Measurements from ENCODE around the gene TMEM258. TPM values are rescaled to one million over a fixed set of nuclear protein-coding genes. Genes with fewer than 3 reads are reported as not detected.

TMEM258 gene
- total and polyA plus RNA-seq, 4 donors, result 43.9 to 229 (median 163) TPM

DNA sequence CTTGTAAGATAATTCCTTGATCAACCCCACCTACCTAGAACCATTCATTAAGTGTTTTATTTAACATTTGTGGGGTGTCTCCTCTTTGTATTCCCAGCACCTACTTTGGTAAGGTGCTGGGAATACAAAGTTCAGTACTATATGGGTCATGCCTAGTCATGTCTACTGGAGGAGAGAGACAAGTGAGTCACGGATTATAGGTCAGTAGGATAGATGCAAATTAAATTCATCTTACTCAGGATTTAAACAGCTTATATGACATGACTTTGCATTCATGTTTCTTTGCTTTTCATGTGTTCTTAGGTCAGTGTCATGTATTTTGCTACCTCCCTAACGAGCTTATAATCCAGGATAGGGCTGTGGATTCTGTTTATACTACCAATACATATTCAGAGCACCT, 27.8 kb upstream of the TMEM258 start:
- TF ChIP-seq CTCF (IDR thresholded peaks at IDR 0.05; ENCODE audit: control extremely low read depth, extremely low read depth), result no peak
- Histone ChIP-seq H3K27ac (ENCODE audit: low read depth in 1 of 2, low read length in 1 of 2) (peak overlapping the region in 1 of 2 donors; percentile 41), H3K4me1 (ENCODE audit: control insufficient read depth in 5 of 5, insufficient read depth in 5 of 5, low read length in 5 of 5) (peaks cover 0 to 9% (median 2%) of the 10 kb centered on the region in 5 donors), H3K27me3 (ENCODE audit: control insufficient read depth in 3 of 3, insufficient read depth in 3 of 3, low read length in 2 of 3) (no peaks in the 10 kb centered on the region), H3K36me3 (ENCODE audit: control insufficient read depth in 4 of 4, insufficient read depth in 4 of 4, low read length in 4 of 4) (no peaks in the 10 kb centered on the region), H3K4me3 (no peak overlapping the region), H3K9ac (ENCODE audit: insufficient read depth in 1 of 2, low read length in 2 of 2) (no peak overlapping the region), H3K9me3 (ENCODE audit: control insufficient read depth in 4 of 4, insufficient read depth in 3 of 4, low read length in 3 of 4) (no peaks in the 10 kb centered on the region)
- no peak for DNase-seq
- WGBS, 2 donors, result 92 to 97% methylated on average over 2 of the region's 2 CpGs
- ATAC-seq (ENCODE audit: insufficient read depth, low FRiP score), result no peak

- H3K9me3 ChIP-seq (ENCODE audit: control insufficient read depth in 4 of 4, insufficient read depth in 3 of 4, low read length in 3 of 4), result no peaks in the 10 kb centered on the region
- no peak for ATAC-seq (ENCODE audit: insufficient read depth, low FRiP score)
- no peak for TF ChIP-seq CTCF (IDR thresholded peaks at IDR 0.05; ENCODE audit: control extremely low read depth, extremely low read depth)
- WGBS, 2 donors, result 64 to 82% methylated on average over 6 of the region's 6 CpGs
- peaks cover 0 to 7% (median 1%) of the 10 kb centered on the region in 4 donors for H3K36me3 ChIP-seq (ENCODE audit: control insufficient read depth in 4 of 4, insufficient read depth in 4 of 4, low read length in 4 of 4)
- H3K4me3 ChIP-seq, result no peak overlapping the region
- peaks cover 0 to 14% (median 2%) of the 10 kb centered on the region in 5 donors for H3K4me1 ChIP-seq (ENCODE audit: control insufficient read depth in 5 of 5, insufficient read depth in 5 of 5, low read length in 5 of 5)
- H3K9ac ChIP-seq (ENCODE audit: insufficient read depth in 1 of 2, low read length in 2 of 2), result peak overlapping the region in 1 of 2 donors; percentile 65
- H3K27me3 ChIP-seq (ENCODE audit: control insufficient read depth in 3 of 3, insufficient read depth in 3 of 3, low read length in 2 of 3), result no peaks in the 10 kb centered on the region
- DNase-seq, result peak in 1 of 3 donors; percentile 10
- peak overlapping the region; percentile 96 to 98 for H3K27ac ChIP-seq (ENCODE audit: low read depth in 1 of 2, low read length in 1 of 2)
These were observed 25.2 kb upstream of the TMEM258 start for GRCh38 chr11:61817471-61818202.

DNA sequence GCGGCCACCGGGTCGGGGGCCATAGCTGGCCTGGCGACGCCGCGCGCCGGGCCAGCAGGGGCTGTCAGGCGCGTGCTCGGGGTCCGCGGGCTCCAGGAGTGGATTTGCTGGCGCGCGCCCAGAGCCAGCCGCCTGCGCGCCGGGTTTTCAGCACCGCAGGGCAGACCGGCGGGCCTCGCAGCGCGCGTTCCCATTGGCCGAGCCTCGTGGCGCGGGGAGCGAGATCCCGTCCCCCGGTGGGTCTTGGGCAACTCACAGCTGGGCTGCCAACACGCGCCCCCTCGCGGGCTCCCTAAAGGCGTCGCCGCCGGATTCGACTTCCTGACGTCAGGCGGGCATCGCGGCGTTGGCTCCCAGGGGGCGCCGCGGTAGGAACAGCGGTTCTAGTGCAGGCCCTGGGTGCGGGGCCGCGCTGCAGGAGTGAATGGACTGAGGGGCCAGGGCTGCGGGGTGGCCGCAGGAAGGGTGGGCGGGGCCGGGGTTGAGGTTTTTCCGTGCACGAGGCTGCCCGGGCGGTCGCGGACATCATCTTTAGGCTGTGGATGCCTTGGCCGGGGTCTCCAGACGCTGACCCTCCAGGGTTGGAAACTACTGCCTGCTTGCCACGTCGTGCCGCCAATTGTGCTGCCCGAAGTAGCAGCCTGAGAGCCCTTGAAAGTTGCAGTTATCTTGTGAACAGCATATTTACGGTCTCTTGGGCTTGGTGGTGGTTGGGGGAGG, 24.5 kb upstream of the TMEM258 start, which contains the start of gene FADS1:
Gene FADS1 (minus strand): TSS at position 268 of the 720 bp plus-strand sequence. CDS start 74 bp downstream, at position 194.
- peak within 1 kb of the TSS; percentile 96 to 98 for H3K27ac ChIP-seq (ENCODE audit: low read depth in 1 of 2, low read length in 1 of 2)
- WGBS, 2 donors, result 0 to 1% methylated on average over 69 to 73 of the region's 73 CpGs
- DNase-seq (peak; percentile 95 to 97 (median 97)), ATAC-seq (ENCODE audit: insufficient read depth, low FRiP score) (peak; percentile 63)
- no peaks in the 10 kb centered on the region for H3K9me3 ChIP-seq (ENCODE audit: control insufficient read depth in 4 of 4, insufficient read depth in 3 of 4, low read length in 3 of 4)
- peak within 1 kb of the TSS; percentile 69 for H3K4me3 ChIP-seq
- H3K36me3 ChIP-seq (ENCODE audit: control insufficient read depth in 4 of 4, insufficient read depth in 4 of 4, low read length in 4 of 4), result peaks cover 3 to 14% (median 7%) of the 10 kb centered on the region in 4 donors
- H3K9ac ChIP-seq (ENCODE audit: insufficient read depth in 1 of 2, low read length in 2 of 2), result peak within 1 kb of the TSS; percentile 73 to 94
- peak; percentile 60 for TF ChIP-seq CTCF (IDR thresholded peaks at IDR 0.05; ENCODE audit: control extremely low read depth, extremely low read depth)
- H3K4me1 ChIP-seq (ENCODE audit: control insufficient read depth in 5 of 5, insufficient read depth in 5 of 5, low read length in 5 of 5), result peaks cover 0 to 14% (median 2%) of the 10 kb centered on the region in 5 donors
- H3K27me3 ChIP-seq (ENCODE audit: control insufficient read depth in 3 of 3, insufficient read depth in 3 of 3, low read length in 2 of 3), result no peaks in the 10 kb centered on the region
